Adrenal gland (tissue), 12 donors: ENCODE results near the gene FAM170B. TPM values are rescaled to one million over a fixed set of nuclear protein-coding genes. Genes with fewer than 3 reads are reported as not detected.

ENCODE experiments used
- DNase-seq, 7 donors: peaks; one replicate each; pipeline ENCODE4 v3.0.0-alpha.2; 2019 to 2020
- H3K27ac ChIP-seq, 5 donors: fragments of 200-600 bp; sonication (generic) in 4 of 5; 1 replicate in 3 of 5; 2 replicates in 2 of 5; pipeline versions ENCODE4 v1.5.1 to v1.8.0; 2016 to 2020; ENCODE audit warnings: mild to moderate bottlenecking in 1 of 5
- H3K27me3 ChIP-seq: fragments of 200-600 bp; 2 replicates; pipeline ENCODE4 v1.8.0; 2021
- H3K36me3 ChIP-seq, 2 donors: fragments of 200-600 bp; replicated peaks in 1 of 2; 1 replicate in 1 of 2; 2 replicates in 1 of 2; pipeline versions ENCODE4 v1.5.1 to v1.8.0; 2018 to 2022
- H3K4me1 ChIP-seq, 2 donors: fragments of 200-600 bp; replicated peaks in 1 of 2; 1 replicate in 1 of 2; 2 replicates in 1 of 2; pipeline versions ENCODE4 v1.5.1 to v1.8.0; 2018 to 2021
- H3K4me3 ChIP-seq, 4 donors: fragments of 200-600 bp; sonication (generic) in 3 of 4; one replicate each; pipeline ENCODE4 v1.5.1; 2016 to 2018
- H3K9me3 ChIP-seq, 3 donors: fragments of 200-600 bp; sonication (generic) in 1 of 3; replicated peaks in 1 of 3; 1 replicate in 2 of 3; 2 replicates in 1 of 3; pipeline versions ENCODE4 v1.5.1 to v1.8.0; 2016 to 2021
- CTCF ChIP-seq, 6 experiments: fragments of 450-650 bp in 4 of 6; fragments of 200-600 bp in 2 of 6; sonication (generic) in 1 of 6; IDR thresholded peaks; 1 replicate in 5 of 6; 2 replicates in 1 of 6; pipeline versions ENCODE4 v1.5.1 to v1.8.0; 2016 to 2021; ENCODE audit warnings: antibody characterized with exemption in 6 of 6, mild to moderate bottlenecking in 2 of 6, moderate library complexity in 1 of 6
- POLR2A ChIP-seq, 2 donors: fragments of 450-650 bp; IDR thresholded peaks; one replicate each; pipeline ENCODE4 v1.6.1; 2017; ENCODE audit warnings: antibody characterized with exemption in 2 of 2, mild to moderate bottlenecking in 2 of 2, moderate library complexity in 1 of 2
- WGBS, 4 donors: extraction: QIAGEN DNeasy Blood & Tissue Kit in 2 of 4; methylation state at CpG; one replicate each; pipeline versions ENCODE4 v1.1.5 to v1.1.7; 2013 to 2017; 5-methylcytosine and 5-hydroxymethylcytosine counted together
- intact Hi-C, 2 donors: fragments of 100-400 bp; cut with DNase I; formaldehyde crosslinking; loops; one replicate each; pipeline versions ENCODE4 v1.14.1 to v1.15.0; 2022 to 2023
- polyA plus RNA-seq, 3 donors: library from polyadenylated mRNA; stranded (reverse); fragments of 200-250 nt in 2 of 3; fragments of 350-450 nt in 1 of 3; fragmentation: Illumina TruSeq in 1 of 3; extraction: RNeasy Lipid Tissue Mini Kit (QIAGEN cat#74804) in 1 of 3; gene quantifications; one replicate each; pipeline ENCODE4 v1.2.3, GENCODE V29; 2013 to 2014
- total RNA-seq, 9 donors: library from RNA; depleted of rRNA in 4 of 9; stranded (reverse); fragments of >200 nt in 4 of 9; fragments of 120-200 nt in 1 of 9; fragmentation: NEBNext Ultra II Directional in 1 of 9; extraction: Animal tissue kit (Norgen Biotek cat#: 25700) in 1 of 9; gene quantifications; one replicate each; pipeline versions ENCODE4 v1.1.0 to v1.2.4, GENCODE V29; 2013 to 2023
- donor health status: healthy with polysubstance abuse.
- donor health status: Bipolar disorder and iron deficiency.
- donor health status: DM: yes; HTN: yes; CAD: no.
- donor health status: DM: no; HTN: no; CAD: no.
- donor health status: DM: no; HTN: no; CAD: no.
- donor health status: DM: yes; HTN: yes; CAD: no.

The FAM170B gene
- total and polyA plus RNA-seq, 12 donors: not detected

GRCh38 chr10:49144058-49144720 lies 10.4 kb upstream of the FAM170B start:
- no peak overlapping the region for H3K27ac ChIP-seq
- intact Hi-C loops: no loop called here
- H3K27me3 ChIP-seq: no peaks in the 10 kb centered on the region
- TF ChIP-seq CTCF (IDR thresholded peaks at IDR 0.05): no peak
- TF ChIP-seq POLR2A (IDR thresholded peaks at IDR 0.05): no peak
- H3K4me1 ChIP-seq: peaks cover 5% of the 10 kb centered on the region in 2 donors
- WGBS, 4 donors: 79 to 90% (median 83%) methylated on average over 2 of the region's 2 CpGs
- no peaks in the 10 kb centered on the region for H3K36me3 ChIP-seq
- no peaks in the 10 kb centered on the region for H3K9me3 ChIP-seq
- no peak for DNase-seq
- no peak overlapping the region for H3K4me3 ChIP-seq

- H3K27ac ChIP-seq: no peak overlapping the region
- TF ChIP-seq POLR2A (IDR thresholded peaks at IDR 0.05) (no peak), CTCF (IDR thresholded peaks at IDR 0.05) (no peak)
- H3K4me1 ChIP-seq: peaks cover 5 to 6% of the 10 kb centered on the region in 2 donors
- intact Hi-C loops: no loop called here
- no peaks in the 10 kb centered on the region for H3K36me3 ChIP-seq
- no peaks in the 10 kb centered on the region for H3K27me3 ChIP-seq
- DNase-seq: no peak
- no peaks in the 10 kb centered on the region for H3K9me3 ChIP-seq
- H3K4me3 ChIP-seq: no peak overlapping the region
These were observed 9.4 kb upstream of the FAM170B start for GRCh38 chr10:49143249-49143648.

GRCh38 chr10:49141541-49142332 lies 7.9 kb upstream of the FAM170B start:
- H3K36me3 ChIP-seq: no peaks in the 10 kb centered on the region
- H3K9me3 ChIP-seq: no peaks in the 10 kb centered on the region
- peaks cover 5 to 6% of the 10 kb centered on the region in 2 donors for H3K4me1 ChIP-seq
- intact Hi-C loops: no loop called here
- no peak overlapping the region for H3K27ac ChIP-seq
- TF ChIP-seq CTCF (IDR thresholded peaks at IDR 0.05): no peak
- no peak for TF ChIP-seq POLR2A (IDR thresholded peaks at IDR 0.05)
- H3K4me3 ChIP-seq: no peak overlapping the region
- WGBS, 4 donors: 82 to 92% (median 87%) methylated on average over 5 of the region's 5 CpGs
- no peak for DNase-seq
- no peaks in the 10 kb centered on the region for H3K27me3 ChIP-seq

- no peaks in the 10 kb centered on the region for H3K9me3 ChIP-seq
- peaks cover 5 to 6% of the 10 kb centered on the region in 2 donors for H3K4me1 ChIP-seq
- H3K4me3 ChIP-seq: no peak overlapping the region
- no peaks in the 10 kb centered on the region for H3K36me3 ChIP-seq
- TF ChIP-seq CTCF (IDR thresholded peaks at IDR 0.05) (no peak), POLR2A (IDR thresholded peaks at IDR 0.05) (no peak)
- DNase-seq: no peak
- no peak overlapping the region for H3K27ac ChIP-seq
- intact Hi-C loops: no loop called here
- 82 to 89% (median 89%) methylated on average over 5 of the region's 5 CpGs for WGBS, 4 donors
- H3K27me3 ChIP-seq: no peaks in the 10 kb centered on the region
These were observed 6.7 kb upstream of the FAM170B start for GRCh38 chr10:49140304-49141177.
